Ramos (cell line): Measurements from ENCODE around the gene EZR.
"Not testable (repeated sequence)": the region's sequence is repeated elsewhere in the genome, so short reads cannot be mapped to it uniquely, and the experiment has no call there.

Experiments used
- in situ Hi-C: fragments of 300-500 bp; cut with MboI; formaldehyde crosslinking; loops from one replicate; pipeline ENCODE4 v1.14.3; 2022; ENCODE audit warnings: low sequenced_read_pairs; ENCODE audit not compliant: unreplicated experiment

The EZR gene

DNA sequence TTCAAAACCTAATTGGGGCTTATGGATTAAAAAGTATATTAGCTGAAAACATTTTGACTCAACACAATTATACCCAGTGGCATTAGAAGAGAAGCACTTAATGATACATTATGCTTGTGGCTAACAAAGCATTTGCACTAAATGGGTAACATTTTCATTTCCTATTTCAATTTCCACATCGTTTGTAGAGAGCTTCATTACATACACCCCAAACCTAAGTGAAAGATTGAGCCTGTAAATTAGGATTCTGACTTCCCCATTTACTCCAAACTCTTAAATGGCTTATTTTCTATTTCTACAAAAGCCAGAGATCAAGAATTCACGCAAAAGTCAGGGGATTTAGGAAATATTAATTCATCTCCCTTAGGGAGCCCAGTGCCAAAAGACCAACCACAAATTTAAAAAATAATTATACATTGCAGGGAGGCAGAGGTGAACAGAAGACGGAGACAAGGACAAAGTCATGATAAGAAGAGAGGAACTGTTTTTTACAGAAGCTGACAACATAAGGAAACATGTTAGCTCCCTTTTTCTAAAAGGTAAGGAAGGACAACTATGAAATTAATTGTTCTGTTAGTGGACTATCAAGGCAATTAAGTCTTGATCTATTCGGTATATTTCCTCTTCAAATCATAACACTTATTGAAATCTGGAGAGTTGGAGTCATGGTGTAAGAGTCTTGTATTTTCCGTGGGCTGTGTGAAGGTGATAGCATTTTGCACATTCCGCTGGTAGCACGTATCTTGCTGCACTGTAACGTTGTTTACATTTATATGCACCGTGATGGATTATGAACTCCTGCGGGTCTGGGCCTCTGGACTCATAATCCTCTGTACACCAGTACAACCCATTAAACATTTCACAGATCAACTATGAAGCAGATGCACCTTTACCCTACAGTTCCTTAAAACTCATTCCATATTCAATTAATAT lies 24.8 kb upstream of the EZR start:
- in situ Hi-C loops, result no loop called here

DNA sequence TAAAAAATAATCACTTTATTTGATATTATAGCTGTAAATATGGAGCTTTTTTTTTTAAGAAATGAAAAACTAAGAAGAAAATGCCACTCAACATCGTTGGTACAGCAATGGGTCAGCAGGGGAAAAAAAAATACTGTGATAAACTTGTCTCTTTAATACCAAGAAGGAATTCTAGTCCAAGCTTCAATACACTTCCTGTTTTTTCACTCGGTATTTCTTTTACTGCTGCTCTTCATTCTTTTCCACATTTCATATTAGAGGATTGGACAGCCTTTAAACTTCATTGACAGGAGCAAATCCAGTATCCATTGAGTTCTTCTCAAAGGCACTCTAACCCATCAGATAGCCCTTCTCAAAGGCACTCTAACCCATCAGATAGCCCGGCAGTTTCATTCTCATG lies 22.2 kb upstream of the EZR start:
- in situ Hi-C loops, result no loop called here

DNA sequence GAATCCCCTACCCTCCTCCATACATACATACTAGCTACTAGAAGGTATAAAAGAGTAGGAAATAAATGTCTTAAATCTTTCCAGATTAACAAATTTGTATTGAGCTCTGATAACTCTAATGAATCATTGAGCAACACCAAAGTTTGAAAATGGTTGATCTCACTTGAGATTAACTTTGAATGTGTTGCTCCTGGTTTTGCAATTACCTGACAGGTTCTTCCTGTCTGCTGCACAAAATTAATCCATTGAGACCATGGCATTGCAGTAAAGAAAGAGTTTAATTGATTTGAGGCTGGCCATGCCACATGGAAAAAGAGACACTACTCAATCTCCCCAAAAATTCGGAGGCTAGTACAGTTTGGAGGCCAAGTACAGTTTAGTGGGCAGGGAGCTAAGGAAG lies 21.3 kb upstream of the EZR start:
- in situ Hi-C loops, result no loop called here

DNA sequence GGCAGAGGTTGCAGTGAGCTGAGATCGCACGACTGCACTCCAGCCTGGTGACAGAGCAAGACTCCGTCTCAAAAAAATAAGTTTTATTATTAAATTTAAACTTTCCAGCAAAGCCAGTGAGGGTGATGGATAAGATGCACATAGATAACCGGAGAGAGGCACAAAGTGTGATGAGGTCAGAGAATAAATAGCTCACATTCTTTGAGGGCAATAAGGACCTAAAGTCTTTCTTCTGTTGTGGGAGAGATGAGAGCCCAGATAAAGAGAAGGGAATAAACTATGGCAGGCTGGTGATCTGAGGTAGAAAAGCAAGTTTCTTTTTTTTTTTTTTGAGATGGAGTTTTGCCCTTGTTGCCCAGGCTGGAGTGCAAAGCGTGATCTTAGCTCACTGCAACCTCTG lies 20.6 kb upstream of the EZR start:
- in situ Hi-C loops, result no loop called here

DNA sequence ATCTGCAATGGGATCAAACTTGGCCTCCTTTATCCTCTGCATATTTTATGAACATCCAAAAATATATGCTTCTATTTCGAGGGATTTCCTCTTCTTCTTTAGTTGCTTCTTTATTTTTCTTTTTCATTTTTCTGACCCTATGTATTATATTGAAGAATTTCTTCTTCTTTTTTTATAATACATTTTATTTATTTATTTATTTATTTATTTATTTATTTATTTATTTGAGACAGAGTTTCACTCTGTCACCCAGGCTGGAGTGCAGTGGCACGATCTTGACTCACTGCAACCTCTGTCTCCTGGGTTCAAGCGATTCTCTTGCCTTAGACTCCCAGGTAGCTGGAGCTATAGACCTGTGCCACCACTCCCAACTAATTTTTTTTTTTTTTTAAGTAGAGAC lies 19.6 kb upstream of the EZR start:
- in situ Hi-C loops, result not testable (repeated sequence)

DNA sequence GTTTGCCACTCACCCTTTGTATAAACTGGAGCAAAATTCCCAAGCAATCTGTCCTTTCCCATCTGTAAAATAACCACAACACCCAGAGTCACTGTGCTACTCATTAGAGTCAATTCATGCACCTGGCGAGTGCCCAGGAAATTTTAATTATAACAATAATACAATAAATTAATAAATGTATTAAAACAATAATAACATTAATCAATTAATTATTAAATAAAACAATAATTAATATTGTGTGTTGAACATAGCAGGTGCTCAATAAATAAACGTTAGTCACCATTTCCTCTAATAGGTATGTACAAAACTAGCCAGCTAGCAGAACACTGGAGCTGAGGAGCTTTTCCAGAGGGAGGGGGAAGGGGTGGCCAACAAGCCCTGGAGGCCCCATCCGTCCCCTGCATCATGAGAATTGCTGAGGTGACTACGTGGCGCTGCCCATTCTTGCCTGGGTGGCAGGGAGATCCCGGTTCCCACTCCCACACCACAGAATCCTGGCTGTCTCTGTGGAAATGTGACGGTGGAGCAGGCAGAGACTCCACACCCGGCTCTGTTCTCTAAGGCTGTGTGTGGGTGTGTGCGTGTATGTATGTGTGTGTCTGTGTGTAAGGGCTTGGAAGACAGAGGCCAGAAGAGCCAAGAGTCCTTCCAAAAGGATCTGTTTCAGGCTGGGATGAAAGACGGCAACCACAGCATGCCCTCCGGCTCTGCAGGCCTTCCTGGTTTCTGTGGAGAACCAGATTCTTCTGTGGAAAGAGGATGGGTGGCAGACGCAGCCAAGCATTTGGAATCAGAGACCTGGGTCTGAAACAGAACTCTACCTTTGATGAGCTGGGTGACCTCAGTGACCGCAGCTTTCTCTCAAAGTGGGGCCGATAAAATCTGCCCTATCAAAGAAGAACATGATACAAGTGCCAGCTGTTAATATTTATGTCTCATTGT lies 18.8 kb upstream of the EZR start:
- in situ Hi-C loops, result no loop called here

DNA sequence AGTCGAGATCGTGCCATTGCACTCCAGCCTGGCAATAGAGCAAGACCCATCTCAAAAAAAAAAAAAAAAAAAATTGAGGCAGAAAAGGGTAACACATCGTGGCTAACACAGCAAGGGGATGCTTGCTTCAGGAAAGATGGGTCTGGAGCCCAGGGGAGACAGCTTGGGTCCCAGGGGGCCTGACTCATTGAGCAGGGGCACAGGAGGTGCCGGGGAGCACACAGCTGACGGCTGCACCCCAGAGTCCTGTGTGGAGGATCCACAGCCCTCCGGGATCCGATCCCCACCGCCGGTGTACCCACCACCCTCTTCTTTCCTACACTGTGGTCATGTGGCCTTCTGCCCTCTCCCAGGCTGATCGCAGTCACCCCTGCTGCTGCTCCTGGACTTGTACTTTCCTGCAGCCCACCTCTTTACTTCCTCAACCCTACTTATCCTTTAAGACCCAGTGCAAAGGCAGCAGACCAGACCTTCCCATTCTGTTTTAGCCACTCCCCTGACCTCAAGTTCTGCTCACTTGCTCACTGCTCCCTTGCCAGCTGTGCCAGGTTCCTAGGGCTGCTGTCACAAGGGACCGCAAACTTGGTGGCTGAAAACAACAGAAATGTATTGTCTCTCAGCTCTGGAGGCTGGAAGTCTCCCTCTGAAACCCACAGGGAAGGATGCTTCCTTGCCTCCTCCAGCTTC lies 17.6 kb upstream of the EZR start:
- in situ Hi-C loops, result no loop called here

DNA sequence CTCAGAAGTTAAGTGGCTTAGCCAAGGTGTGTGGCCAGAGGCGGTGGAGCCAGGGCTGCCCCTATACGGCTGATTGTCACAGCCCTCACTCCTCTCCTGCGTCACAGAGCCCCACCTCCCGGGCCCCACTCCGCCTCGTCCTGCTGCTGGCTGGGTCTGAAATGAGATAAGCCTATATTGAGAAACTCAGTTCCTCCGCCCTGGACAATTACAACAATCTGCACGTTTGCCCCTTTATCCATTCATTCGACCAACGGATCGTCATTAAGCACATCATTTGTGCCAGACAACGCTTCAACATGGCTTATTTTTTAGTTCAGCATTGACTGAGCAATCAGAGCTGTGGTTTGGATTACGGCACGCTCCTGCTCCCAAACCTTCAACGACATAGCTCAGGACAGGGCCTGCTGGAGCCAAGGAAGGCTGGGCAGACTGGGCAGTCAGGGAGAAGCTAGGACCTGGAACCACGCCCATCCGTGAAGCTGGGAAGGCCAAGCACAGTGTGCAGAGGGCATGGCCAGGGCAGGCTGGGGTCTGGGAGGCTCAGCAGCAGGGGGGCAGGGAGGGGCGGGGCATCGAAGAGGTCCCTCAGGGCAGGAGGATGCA lies 16.6 kb upstream of the EZR start:
- in situ Hi-C loops, result no loop called here

DNA sequence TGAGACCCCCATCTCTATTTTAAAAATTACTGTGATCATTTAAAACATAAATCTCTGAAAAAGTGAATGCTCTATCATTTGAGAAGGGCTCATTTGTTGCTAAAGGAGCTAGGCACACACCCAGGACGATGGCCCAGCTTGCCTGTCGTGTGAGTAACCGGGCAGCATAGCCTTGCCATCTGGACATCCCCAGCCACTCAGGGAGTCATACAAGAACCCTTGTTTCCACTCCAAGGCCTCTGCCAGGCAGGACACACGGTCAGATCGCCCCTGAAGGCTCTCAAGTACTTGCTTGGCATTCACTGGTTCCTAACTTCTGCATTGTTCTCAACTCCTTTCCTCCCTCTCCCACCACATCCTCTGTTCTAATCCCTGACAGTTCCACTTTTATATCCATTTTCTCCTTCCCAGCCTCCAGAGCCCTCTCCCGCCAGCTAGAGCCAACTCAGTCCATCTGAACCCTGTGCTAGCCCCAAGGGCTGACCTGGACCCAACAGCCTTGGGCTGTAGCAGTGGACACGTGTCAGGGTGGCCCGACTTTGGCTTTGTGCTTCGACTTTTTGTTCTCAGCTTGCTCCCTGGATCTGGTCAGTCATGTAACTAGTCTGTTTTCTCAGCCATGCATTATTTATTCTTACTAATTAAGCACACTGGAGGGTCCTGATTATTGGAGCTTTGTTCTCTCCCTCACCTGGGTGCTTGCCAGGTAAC lies 15.7 kb upstream of the EZR start:
- in situ Hi-C loops, result no loop called here

DNA sequence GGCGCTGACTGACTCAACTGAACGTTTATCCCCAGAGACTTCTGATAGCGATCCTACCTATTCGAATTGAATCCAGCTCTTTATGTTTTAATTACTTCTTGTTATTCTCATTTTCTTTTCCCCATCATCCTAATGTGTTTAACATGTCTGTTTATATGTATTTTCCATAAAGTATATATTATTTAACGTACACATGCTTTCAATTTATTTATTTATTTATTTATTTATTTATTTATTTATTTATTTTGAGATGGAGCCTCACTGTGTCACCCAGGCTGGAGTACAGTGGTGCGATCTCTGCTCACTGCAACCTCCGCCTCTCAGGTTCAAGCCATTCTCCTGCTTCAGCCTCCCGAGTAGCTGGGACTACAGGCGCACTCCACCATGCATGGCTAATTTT lies 13.6 kb upstream of the EZR start:
- in situ Hi-C loops, result not testable (repeated sequence)

DNA sequence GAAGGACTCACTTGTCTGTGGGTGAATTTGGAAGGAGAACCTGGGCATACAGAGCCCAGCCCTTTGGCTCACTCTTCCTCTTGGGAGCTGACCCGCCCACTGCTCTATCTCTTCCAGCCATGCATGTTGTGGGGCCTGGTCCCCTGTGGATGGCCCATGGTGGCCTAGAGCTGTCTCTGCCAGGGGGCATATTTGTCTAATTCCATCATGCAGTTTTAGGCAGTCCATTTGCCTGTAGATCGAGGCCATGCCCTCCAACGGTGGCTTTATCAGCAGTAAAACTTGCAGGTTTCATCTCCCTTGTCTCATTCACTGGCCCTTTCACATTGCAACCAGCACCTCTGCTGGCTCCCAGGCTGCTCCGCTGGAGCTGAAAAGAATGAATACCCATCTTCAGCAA lies 12.9 kb upstream of the EZR start:
- in situ Hi-C loops, result no loop called here

DNA sequence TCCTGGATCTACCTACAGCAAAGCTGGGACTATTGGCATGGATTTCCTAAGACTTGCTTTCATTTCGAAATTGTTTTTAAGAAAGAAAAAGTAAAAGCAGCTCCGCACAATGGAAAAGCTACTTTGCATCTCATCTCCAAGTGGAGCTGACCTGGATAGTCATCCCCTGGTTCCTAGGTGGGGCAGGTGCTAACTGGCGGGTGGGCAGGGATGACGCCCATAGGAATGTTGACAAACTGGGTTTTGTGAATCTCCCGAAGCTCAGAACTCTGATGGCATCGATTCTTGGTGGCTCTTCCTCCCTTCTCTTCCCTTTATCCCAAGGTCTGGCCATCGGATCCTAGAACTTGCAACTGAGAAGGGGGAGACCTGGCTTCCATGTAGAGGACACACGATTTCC lies 12.4 kb upstream of the EZR start:
- in situ Hi-C loops, result no loop called here

DNA sequence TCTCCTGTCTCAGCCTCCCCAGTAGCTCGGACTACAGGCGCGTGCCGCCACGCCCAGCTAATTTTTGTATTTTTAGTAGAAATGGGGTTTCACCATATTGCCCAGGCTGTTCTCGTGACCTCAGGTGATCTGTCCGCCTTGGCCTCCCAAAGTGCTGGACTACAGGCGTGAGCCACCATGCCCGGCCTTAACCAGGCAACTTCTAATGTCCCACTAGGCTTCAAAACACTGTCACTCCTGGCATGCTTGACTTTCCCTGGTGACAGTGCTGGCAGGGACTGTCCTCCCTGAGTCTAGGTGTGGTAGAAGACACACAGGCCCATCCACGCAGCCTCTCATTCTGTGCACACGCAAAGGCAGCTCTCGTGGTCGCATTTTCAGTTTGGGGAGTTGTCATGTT lies 11.6 kb upstream of the EZR start:
- in situ Hi-C loops, result no loop called here

DNA sequence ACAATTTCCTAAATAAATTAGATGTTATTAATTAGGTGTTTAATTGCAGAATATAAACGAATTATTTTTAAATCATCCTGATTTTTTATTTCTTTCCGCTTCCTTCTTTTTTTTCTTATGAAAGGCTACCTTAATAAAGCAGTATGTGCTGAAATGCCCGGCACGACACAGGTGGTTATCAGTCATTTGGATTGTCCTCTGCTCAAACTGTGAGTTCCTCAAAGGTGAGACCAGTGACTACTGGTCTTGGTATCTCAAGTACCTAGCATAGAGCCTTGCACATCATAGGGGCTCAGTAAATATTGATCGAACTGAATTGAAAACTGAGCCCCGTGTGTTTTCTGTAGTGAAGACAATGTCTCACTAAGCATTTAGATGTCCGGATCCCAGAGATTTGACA lies 9.6 kb upstream of the EZR start:
- in situ Hi-C loops, result no loop called here

DNA sequence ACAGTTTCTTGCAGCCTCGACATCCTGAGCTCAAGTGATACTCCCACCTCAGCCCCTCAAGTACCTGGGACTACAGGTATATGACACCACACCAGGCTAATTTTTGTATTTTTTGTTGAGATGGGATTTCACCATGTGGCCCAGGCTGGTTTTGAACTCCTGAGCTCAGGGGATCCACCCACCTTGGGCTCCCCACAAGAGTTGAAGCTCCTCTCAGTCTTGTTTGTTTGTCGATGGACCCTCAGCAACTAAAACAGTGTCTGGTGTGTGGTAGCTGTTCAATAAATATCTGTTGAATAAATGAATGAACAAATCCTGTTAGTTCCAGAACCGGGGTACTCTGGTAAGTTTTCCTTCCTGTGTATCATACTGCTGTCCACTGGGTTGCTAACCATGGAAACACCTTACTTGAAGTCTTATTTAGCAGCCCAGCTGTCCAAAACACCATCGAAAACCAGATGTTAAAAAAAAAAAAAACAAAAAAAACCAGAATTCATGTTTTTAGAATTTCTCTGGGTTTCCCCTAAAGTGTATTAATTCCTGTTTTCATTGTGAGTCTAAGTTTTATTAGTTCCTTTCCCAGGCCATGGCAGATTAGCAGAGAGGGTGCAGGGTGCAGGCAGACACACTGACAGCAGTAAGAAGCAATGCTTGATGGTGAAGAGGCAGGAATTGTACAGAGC lies 7.8 kb upstream of the EZR start:
- in situ Hi-C loops, result no loop called here

DNA sequence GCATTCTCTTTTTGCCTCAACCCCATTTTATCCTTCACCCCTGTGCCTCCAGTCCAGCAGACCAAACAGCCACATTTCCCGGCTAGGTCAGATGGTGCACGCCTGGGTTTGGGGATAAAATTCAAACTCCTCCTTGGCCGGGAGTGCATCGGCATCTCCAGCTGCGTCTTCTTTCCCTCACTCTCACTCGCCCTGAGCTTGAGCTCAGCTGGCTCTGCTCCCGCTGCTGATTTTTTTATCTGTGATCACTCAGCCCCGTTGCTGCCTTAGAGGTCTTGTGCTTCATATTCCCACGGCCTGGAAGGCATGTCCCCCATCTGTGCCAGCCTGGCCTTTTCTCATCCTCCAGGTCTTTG lies 6.8 kb upstream of the EZR start:
- in situ Hi-C loops, result no loop called here

DNA sequence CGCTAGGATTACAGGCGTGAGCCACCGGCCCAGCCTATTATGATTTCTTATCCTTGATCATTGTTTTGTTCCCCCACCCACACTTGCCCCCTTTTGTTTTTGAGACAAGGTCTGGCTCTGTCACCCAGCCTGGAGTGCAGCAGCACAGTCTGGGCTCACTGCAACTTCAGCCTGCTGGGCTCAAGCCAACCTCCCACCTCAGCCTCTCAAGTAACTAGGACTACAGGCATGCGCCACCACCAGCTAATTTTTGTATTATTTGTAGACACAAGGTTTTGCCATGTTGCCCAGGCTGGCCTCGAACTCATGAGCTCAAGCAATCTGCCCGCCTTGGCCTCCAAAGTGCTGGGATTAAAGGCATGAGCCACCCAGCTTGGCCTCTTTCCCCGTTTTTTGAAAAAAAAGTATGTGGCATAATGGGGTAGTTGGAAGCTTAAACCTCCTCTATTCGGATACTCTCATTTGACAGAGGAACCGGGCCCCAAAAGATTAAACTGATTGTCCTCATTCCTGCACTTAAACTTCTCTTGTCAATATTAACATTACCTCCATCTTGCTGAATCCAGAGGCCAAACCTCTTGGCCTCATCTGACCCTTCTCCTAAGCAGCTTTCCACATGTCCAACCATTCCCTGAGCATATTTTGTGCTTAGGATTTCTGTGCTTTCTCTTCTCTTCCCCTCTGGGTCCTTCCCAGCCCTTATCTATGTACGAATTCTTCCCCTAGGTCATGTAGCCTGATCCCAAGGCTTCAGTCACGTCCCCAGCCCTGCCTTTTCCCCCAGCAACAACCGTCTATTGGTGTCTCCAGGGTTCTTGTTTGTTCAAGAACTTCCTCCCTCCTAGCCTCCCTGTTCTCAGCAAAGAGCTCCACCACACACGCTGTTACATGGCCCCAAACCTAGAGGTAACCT lies 6.1 kb upstream of the EZR start:
- in situ Hi-C loops, result no loop called here

DNA sequence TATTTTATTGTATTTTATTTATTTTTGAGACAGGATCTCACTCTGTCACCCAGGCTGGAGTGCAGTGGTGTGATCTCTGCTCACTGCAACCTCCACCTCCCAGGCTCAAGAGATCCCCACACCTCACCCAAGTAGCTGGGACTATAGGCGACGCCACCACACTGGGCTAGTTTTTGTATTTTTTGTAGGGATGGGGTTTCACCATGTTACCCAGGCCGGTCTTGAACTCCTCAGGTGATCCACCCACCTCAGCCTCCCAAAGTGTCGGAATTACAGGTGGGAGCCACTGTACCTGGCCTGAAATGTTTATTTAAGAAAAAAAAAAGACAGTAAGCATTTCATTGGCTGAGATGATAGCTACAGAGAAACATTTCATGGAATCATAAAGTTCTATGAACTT lies 4.4 kb upstream of the EZR start:
- in situ Hi-C loops, result loop anchor here (25.0 kb wide), 1 partner anchor 1236 kb away; no protein-coding TSS in a partner anchor
